ENCODE results near the gene ATP10B. TPM values are rescaled to one million over a fixed set of nuclear protein-coding genes. Genes with fewer than 3 reads are reported as not detected.

Gene ATP10B
- total RNA-seq, 1 donor from 2014 or later: under 0.01 TPM

- Histone ChIP-seq H3K4me1 (ENCODE audit: control insufficient read depth in 3 of 3, insufficient read depth in 3 of 3, low read length in 3 of 3) (no peaks in the 10 kb centered on the region), H3K36me3 (ENCODE audit: control insufficient read depth in 3 of 3, insufficient read depth in 3 of 3, low read length in 3 of 3) (no peaks in the 10 kb centered on the region), H3K27ac (ENCODE audit: low read depth, low read length) (no peak overlapping the region), H3K27me3 (ENCODE audit: control insufficient read depth in 3 of 3, insufficient read depth in 3 of 3, low read length in 3 of 3) (no peaks in the 10 kb centered on the region), H3K9ac (ENCODE audit: low read depth in 1 of 3, low read length in 3 of 3) (no peak overlapping the region), H3K9me3 (ENCODE audit: control insufficient read depth in 3 of 3, low read length in 3 of 3) (no peaks in the 10 kb centered on the region), H3K4me3 (ENCODE audit: low read length in 3 of 3) (no peak overlapping the region)
These were observed 249.3 kb downstream of the ATP10B start for GRCh38 chr5:160602744-160603143.

GRCh38 chr5:160601046-160601445 lies 251.0 kb downstream of the ATP10B start:
- H3K27ac ChIP-seq (ENCODE audit: low read depth, low read length): no peak overlapping the region
- H3K36me3 ChIP-seq (ENCODE audit: control insufficient read depth in 3 of 3, insufficient read depth in 3 of 3, low read length in 3 of 3): no peaks in the 10 kb centered on the region
- H3K9ac ChIP-seq (ENCODE audit: low read depth in 1 of 3, low read length in 3 of 3): no peak overlapping the region
- no peak overlapping the region for H3K4me3 ChIP-seq (ENCODE audit: low read length in 3 of 3)
- no peaks in the 10 kb centered on the region for H3K9me3 ChIP-seq (ENCODE audit: control insufficient read depth in 3 of 3, low read length in 3 of 3)
- no peaks in the 10 kb centered on the region for H3K4me1 ChIP-seq (ENCODE audit: control insufficient read depth in 3 of 3, insufficient read depth in 3 of 3, low read length in 3 of 3)
- no peaks in the 10 kb centered on the region for H3K27me3 ChIP-seq (ENCODE audit: control insufficient read depth in 3 of 3, insufficient read depth in 3 of 3, low read length in 3 of 3)

GRCh38 chr5:160573318-160573717 lies 278.7 kb downstream of the ATP10B start:
- no peak overlapping the region for H3K27ac ChIP-seq (ENCODE audit: low read depth, low read length)
- no peaks in the 10 kb centered on the region for H3K4me1 ChIP-seq (ENCODE audit: control insufficient read depth in 3 of 3, insufficient read depth in 3 of 3, low read length in 3 of 3)
- peaks cover 0 to 6% (median 3%) of the 10 kb centered on the region in 3 donors for H3K9me3 ChIP-seq (ENCODE audit: control insufficient read depth in 3 of 3, low read length in 3 of 3)
- H3K4me3 ChIP-seq (ENCODE audit: low read length in 3 of 3): no peak overlapping the region
- H3K36me3 ChIP-seq (ENCODE audit: control insufficient read depth in 3 of 3, insufficient read depth in 3 of 3, low read length in 3 of 3): no peaks in the 10 kb centered on the region
- H3K9ac ChIP-seq (ENCODE audit: low read depth in 1 of 3, low read length in 3 of 3): no peak overlapping the region
- H3K27me3 ChIP-seq (ENCODE audit: control insufficient read depth in 3 of 3, insufficient read depth in 3 of 3, low read length in 3 of 3): no peaks in the 10 kb centered on the region

- Histone ChIP-seq H3K4me3 (ENCODE audit: low read length in 3 of 3) (no peak overlapping the region), H3K4me1 (ENCODE audit: control insufficient read depth in 3 of 3, insufficient read depth in 3 of 3, low read length in 3 of 3) (no peaks in the 10 kb centered on the region), H3K27ac (ENCODE audit: low read depth, low read length) (no peak overlapping the region), H3K9me3 (ENCODE audit: control insufficient read depth in 3 of 3, low read length in 3 of 3) (no peaks in the 10 kb centered on the region), H3K9ac (ENCODE audit: low read depth in 1 of 3, low read length in 3 of 3) (no peak overlapping the region), H3K36me3 (ENCODE audit: control insufficient read depth in 3 of 3, insufficient read depth in 3 of 3, low read length in 3 of 3) (no peaks in the 10 kb centered on the region), H3K27me3 (ENCODE audit: control insufficient read depth in 3 of 3, insufficient read depth in 3 of 3, low read length in 3 of 3) (no peaks in the 10 kb centered on the region)
These were observed 284.8 kb downstream of the ATP10B start for GRCh38 chr5:160567031-160567705.

- Histone ChIP-seq H3K9ac (ENCODE audit: low read depth in 1 of 3, low read length in 3 of 3) (no peak overlapping the region), H3K27ac (ENCODE audit: low read depth, low read length) (no peak overlapping the region), H3K4me1 (ENCODE audit: control insufficient read depth in 3 of 3, insufficient read depth in 3 of 3, low read length in 3 of 3) (no peaks in the 10 kb centered on the region), H3K4me3 (ENCODE audit: low read length in 3 of 3) (no peak overlapping the region), H3K36me3 (ENCODE audit: control insufficient read depth in 3 of 3, insufficient read depth in 3 of 3, low read length in 3 of 3) (no peaks in the 10 kb centered on the region), H3K27me3 (ENCODE audit: control insufficient read depth in 3 of 3, insufficient read depth in 3 of 3, low read length in 3 of 3) (no peaks in the 10 kb centered on the region), H3K9me3 (ENCODE audit: control insufficient read depth in 3 of 3, low read length in 3 of 3) (no peaks in the 10 kb centered on the region)
These were observed 286.6 kb downstream of the ATP10B start for GRCh38 chr5:160565376-160565775.

- Histone ChIP-seq H3K27ac (ENCODE audit: low read depth, low read length) (no peak overlapping the region), H3K27me3 (ENCODE audit: control insufficient read depth in 3 of 3, insufficient read depth in 3 of 3, low read length in 3 of 3) (no peaks in the 10 kb centered on the region), H3K4me1 (ENCODE audit: control insufficient read depth in 3 of 3, insufficient read depth in 3 of 3, low read length in 3 of 3) (no peaks in the 10 kb centered on the region), H3K36me3 (ENCODE audit: control insufficient read depth in 3 of 3, insufficient read depth in 3 of 3, low read length in 3 of 3) (no peaks in the 10 kb centered on the region), H3K9ac (ENCODE audit: low read depth in 1 of 3, low read length in 3 of 3) (no peak overlapping the region), H3K4me3 (ENCODE audit: low read length in 3 of 3) (no peak overlapping the region), H3K9me3 (ENCODE audit: control insufficient read depth in 3 of 3, low read length in 3 of 3) (peaks cover 0 to 3% (median 0%) of the 10 kb centered on the region in 3 donors)
These were observed 295.2 kb downstream of the ATP10B start for GRCh38 chr5:160556846-160557245.

- Histone ChIP-seq H3K9me3 (ENCODE audit: control insufficient read depth in 3 of 3, low read length in 3 of 3) (peaks cover 0 to 3% (median 0%) of the 10 kb centered on the region in 3 donors), H3K9ac (ENCODE audit: low read depth in 1 of 3, low read length in 3 of 3) (no peak overlapping the region), H3K4me1 (ENCODE audit: control insufficient read depth in 3 of 3, insufficient read depth in 3 of 3, low read length in 3 of 3) (no peaks in the 10 kb centered on the region), H3K4me3 (ENCODE audit: low read length in 3 of 3) (no peak overlapping the region), H3K27ac (ENCODE audit: low read depth, low read length) (no peak overlapping the region), H3K36me3 (ENCODE audit: control insufficient read depth in 3 of 3, insufficient read depth in 3 of 3, low read length in 3 of 3) (no peaks in the 10 kb centered on the region), H3K27me3 (ENCODE audit: control insufficient read depth in 3 of 3, insufficient read depth in 3 of 3, low read length in 3 of 3) (no peaks in the 10 kb centered on the region)
These were observed 295.9 kb downstream of the ATP10B start for GRCh38 chr5:160555971-160556631.

GRCh38 chr5:160555581-160555970 lies 296.4 kb downstream of the ATP10B start:
- H3K9me3 ChIP-seq (ENCODE audit: control insufficient read depth in 3 of 3, low read length in 3 of 3): peaks cover 0 to 3% (median 0%) of the 10 kb centered on the region in 3 donors
- H3K36me3 ChIP-seq (ENCODE audit: control insufficient read depth in 3 of 3, insufficient read depth in 3 of 3, low read length in 3 of 3): no peaks in the 10 kb centered on the region
- H3K27ac ChIP-seq (ENCODE audit: low read depth, low read length): no peak overlapping the region
- H3K27me3 ChIP-seq (ENCODE audit: control insufficient read depth in 3 of 3, insufficient read depth in 3 of 3, low read length in 3 of 3): no peaks in the 10 kb centered on the region
- no peak overlapping the region for H3K9ac ChIP-seq (ENCODE audit: low read depth in 1 of 3, low read length in 3 of 3)
- no peaks in the 10 kb centered on the region for H3K4me1 ChIP-seq (ENCODE audit: control insufficient read depth in 3 of 3, insufficient read depth in 3 of 3, low read length in 3 of 3)
- no peak overlapping the region for H3K4me3 ChIP-seq (ENCODE audit: low read length in 3 of 3)

- no peaks in the 10 kb centered on the region for H3K27me3 ChIP-seq (ENCODE audit: control insufficient read depth in 3 of 3, insufficient read depth in 3 of 3, low read length in 3 of 3)
- no peaks in the 10 kb centered on the region for H3K36me3 ChIP-seq (ENCODE audit: control insufficient read depth in 3 of 3, insufficient read depth in 3 of 3, low read length in 3 of 3)
- H3K4me1 ChIP-seq (ENCODE audit: control insufficient read depth in 3 of 3, insufficient read depth in 3 of 3, low read length in 3 of 3): no peaks in the 10 kb centered on the region
- H3K9ac ChIP-seq (ENCODE audit: low read depth in 1 of 3, low read length in 3 of 3): no peak overlapping the region
- H3K27ac ChIP-seq (ENCODE audit: low read depth, low read length): no peak overlapping the region
- H3K9me3 ChIP-seq (ENCODE audit: control insufficient read depth in 3 of 3, low read length in 3 of 3): peaks cover 0 to 3% (median 0%) of the 10 kb centered on the region in 3 donors
- no peak overlapping the region for H3K4me3 ChIP-seq (ENCODE audit: low read length in 3 of 3)
These were observed 301.9 kb downstream of the ATP10B start for GRCh38 chr5:160550075-160550474.

GRCh38 chr5:160548949-160549645 lies 302.9 kb downstream of the ATP10B start:
- Histone ChIP-seq H3K9ac (ENCODE audit: low read depth in 1 of 3, low read length in 3 of 3) (no peak overlapping the region), H3K4me3 (ENCODE audit: low read length in 3 of 3) (no peak overlapping the region), H3K27me3 (ENCODE audit: control insufficient read depth in 3 of 3, insufficient read depth in 3 of 3, low read length in 3 of 3) (no peaks in the 10 kb centered on the region), H3K4me1 (ENCODE audit: control insufficient read depth in 3 of 3, insufficient read depth in 3 of 3, low read length in 3 of 3) (no peaks in the 10 kb centered on the region), H3K36me3 (ENCODE audit: control insufficient read depth in 3 of 3, insufficient read depth in 3 of 3, low read length in 3 of 3) (no peaks in the 10 kb centered on the region), H3K27ac (ENCODE audit: low read depth, low read length) (no peak overlapping the region), H3K9me3 (ENCODE audit: control insufficient read depth in 3 of 3, low read length in 3 of 3) (peaks cover 0 to 3% (median 0%) of the 10 kb centered on the region in 3 donors)
